ACC112 (cell line): ENCODE measurements around the gene B3GLCT.
A peak's percentile ranks its signal among the peaks of the same experiment; 100 is the strongest.

ENCODE experiments used
- H2AFZ ChIP-seq: fragments of 200-600 bp; sonication (generic); one replicate; pipeline ENCODE4 v1.6.0; 2017; ENCODE audit warnings: antibody characterized with exemption, low read length; ENCODE audit not compliant: unreplicated experiment
- H3K27ac ChIP-seq: fragments of 200-600 bp; sonication (generic); 2 replicates; pipeline ENCODE4 v1.5.1; 2014; ENCODE audit warnings: low read depth, mild to moderate bottlenecking, antibody characterized with exemption, low read length, moderate library complexity
- H3K27me3 ChIP-seq: fragments of 200-600 bp; sonication (generic); 2 replicates; pipeline ENCODE4 v1.6.1; 2014; ENCODE audit warnings: mild to moderate bottlenecking, antibody characterized with exemption, low read length, moderate library complexity, mixed read lengths; ENCODE audit not compliant: insufficient read depth
- H3K36me3 ChIP-seq: fragments of 200-600 bp; sonication (generic); 2 replicates; pipeline ENCODE4 v1.6.1; 2016; ENCODE audit warnings: mild to moderate bottlenecking, antibody characterized with exemption, low read length, moderate library complexity, mixed read lengths; ENCODE audit not compliant: insufficient read depth
- H3K4me1 ChIP-seq: fragments of 200-600 bp; sonication (generic); one replicate; pipeline ENCODE4 v1.6.1; 2016; ENCODE audit warnings: low read length, mixed read lengths; ENCODE audit not compliant: insufficient read depth, unreplicated experiment, control insufficient read depth
- H3K4me3 ChIP-seq: fragments of 200-600 bp; sonication (generic); 2 replicates; pipeline ENCODE4 v1.5.1; 2014; ENCODE audit warnings: mild to moderate bottlenecking, low read depth, low read length
- H3K79me2 ChIP-seq: fragments of 200-600 bp; sonication (generic); one replicate; pipeline ENCODE4 v1.6.0; 2016; ENCODE audit warnings: low read length; ENCODE audit not compliant: control insufficient read depth, unreplicated experiment, insufficient read depth

Gene B3GLCT

DNA sequence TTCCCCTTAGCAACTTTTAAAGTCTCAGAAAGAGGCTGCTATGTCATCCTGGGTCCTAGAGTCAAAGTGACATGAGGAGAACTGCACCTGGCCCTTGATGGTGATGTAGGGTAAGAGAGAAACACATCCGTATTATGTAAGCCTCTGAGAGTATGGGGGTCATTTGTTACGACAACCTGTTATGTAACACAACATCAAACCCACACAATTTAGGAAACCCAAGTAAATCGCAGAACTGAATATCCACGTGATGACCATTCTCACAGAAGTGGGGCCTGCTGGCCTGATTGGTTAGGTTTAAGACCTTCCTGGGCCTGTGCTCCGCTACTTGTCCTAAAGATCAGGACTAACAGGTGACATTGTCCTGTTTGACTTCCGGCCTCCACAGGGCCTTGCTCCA lies 15.3 kb upstream of the B3GLCT start:
- Histone ChIP-seq H3K27ac (no peak overlapping the region), H3K36me3 (no peaks in the 10 kb centered on the region), H2AFZ (no peak overlapping the region), H3K79me2 (no peaks in the 10 kb centered on the region), H3K27me3 (peaks cover 12% of the 10 kb centered on the region), H3K4me1 (no peaks in the 10 kb centered on the region), H3K4me3 (no peak overlapping the region)

DNA sequence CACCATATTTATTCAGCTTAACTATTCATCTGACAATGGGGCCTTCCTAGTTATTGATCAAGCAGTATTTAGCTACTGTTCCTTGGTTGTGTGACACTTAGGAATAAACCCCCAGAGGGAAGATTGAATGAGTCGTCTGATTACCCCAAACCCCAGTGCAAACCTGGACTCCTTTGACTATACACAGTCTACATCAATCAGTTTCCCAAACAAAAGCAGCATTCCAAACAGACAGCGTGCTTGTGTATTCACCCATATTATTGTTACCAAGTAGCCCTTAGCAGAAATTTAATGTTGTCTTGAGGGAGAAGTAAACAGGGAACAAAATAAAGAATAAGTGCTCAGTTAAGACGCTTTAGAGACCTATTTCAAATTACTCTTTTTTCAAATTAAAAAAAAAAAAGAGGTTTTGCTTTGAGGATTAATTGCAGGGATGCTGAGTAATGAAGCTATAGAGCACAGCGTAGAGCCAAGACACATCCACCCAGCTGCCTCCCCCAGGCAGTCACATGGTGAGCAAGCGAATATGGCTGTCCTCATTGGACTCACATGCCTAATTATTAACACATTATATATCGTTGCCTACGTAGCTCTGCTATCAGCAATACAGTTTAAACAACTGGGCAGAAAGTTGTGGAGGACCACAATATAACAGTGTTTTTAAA lies 14.7 kb upstream of the B3GLCT start:
- H3K79me2 ChIP-seq, result no peaks in the 10 kb centered on the region
- no peak overlapping the region for H2AFZ ChIP-seq
- H3K36me3 ChIP-seq, result no peaks in the 10 kb centered on the region
- no peak overlapping the region for H3K27ac ChIP-seq
- no peaks in the 10 kb centered on the region for H3K4me1 ChIP-seq
- no peak overlapping the region for H3K4me3 ChIP-seq
- peaks cover 19% of the 10 kb centered on the region for H3K27me3 ChIP-seq

GRCh38 chr13:31191748-31192147 lies 8.0 kb upstream of the B3GLCT start:
- Histone ChIP-seq H2AFZ (no peak overlapping the region), H3K4me1 (no peaks in the 10 kb centered on the region), H3K27me3 (peaks cover 29% of the 10 kb centered on the region), H3K79me2 (no peaks in the 10 kb centered on the region), H3K27ac (no peak overlapping the region), H3K36me3 (no peaks in the 10 kb centered on the region), H3K4me3 (no peak overlapping the region)

DNA sequence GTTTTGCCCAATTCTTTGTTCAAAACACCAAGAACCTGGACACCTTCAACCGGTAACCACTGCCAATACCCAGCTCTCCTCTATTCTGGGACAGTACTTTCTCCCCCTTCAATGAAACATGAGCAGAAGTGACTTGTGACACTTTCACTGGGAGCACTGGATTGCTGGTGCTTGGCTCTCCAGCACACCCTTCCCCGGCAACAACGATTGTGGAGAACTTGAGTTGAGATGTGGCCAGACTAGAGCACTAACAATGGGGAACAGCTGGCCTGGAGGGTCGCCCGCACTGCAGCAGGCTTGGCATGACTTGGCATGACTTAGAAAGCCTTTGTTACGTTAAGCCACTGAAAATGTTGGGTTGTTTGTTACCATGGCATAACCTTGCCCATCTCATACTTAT lies 7.5 kb upstream of the B3GLCT start:
- Histone ChIP-seq H3K27me3 (peaks cover 29% of the 10 kb centered on the region), H3K4me1 (no peaks in the 10 kb centered on the region), H3K36me3 (no peaks in the 10 kb centered on the region), H3K79me2 (no peaks in the 10 kb centered on the region), H2AFZ (no peak overlapping the region), H3K4me3 (no peak overlapping the region), H3K27ac (no peak overlapping the region)

GRCh38 chr13:31195616-31196015 lies 4.2 kb upstream of the B3GLCT start:
- peaks cover 5% of the 10 kb centered on the region for H3K27me3 ChIP-seq
- H3K27ac ChIP-seq, result no peak overlapping the region
- H3K36me3 ChIP-seq, result no peaks in the 10 kb centered on the region
- H2AFZ ChIP-seq, result no peak overlapping the region
- no peaks in the 10 kb centered on the region for H3K79me2 ChIP-seq
- no peak overlapping the region for H3K4me3 ChIP-seq
- no peaks in the 10 kb centered on the region for H3K4me1 ChIP-seq

GRCh38 chr13:31196992-31197391 lies 2.8 kb upstream of the B3GLCT start:
- H3K4me1 ChIP-seq, result peaks cover 10% of the 10 kb centered on the region
- peaks cover 1% of the 10 kb centered on the region for H3K27me3 ChIP-seq
- no peak overlapping the region for H2AFZ ChIP-seq
- no peaks in the 10 kb centered on the region for H3K36me3 ChIP-seq
- no peak overlapping the region for H3K27ac ChIP-seq
- no peak overlapping the region for H3K4me3 ChIP-seq
- H3K79me2 ChIP-seq, result no peaks in the 10 kb centered on the region

DNA sequence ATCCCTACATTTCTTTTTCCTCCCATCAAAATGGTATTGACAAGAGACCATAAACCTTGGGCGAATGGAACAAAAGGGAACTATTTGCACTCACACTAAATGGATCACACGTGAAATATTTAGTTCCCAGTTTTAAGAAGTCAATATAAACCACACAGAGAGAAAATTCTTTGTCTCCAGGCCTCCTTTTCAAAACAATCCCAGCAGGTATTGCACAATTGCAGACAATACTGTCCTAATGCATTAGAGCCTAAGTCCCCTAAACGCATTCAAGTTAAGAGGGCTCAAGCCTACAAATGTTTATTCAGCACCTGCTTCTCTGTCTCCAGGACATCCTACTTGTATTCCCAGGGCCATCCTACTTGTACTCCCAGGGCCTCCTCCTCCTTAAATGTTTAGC lies 1.3 kb upstream of the B3GLCT start:
- no peaks in the 10 kb centered on the region for H3K79me2 ChIP-seq
- H2AFZ ChIP-seq, result no peak overlapping the region
- H3K4me3 ChIP-seq, result no peak overlapping the region
- H3K4me1 ChIP-seq, result peaks cover 10% of the 10 kb centered on the region
- H3K27ac ChIP-seq, result no peak overlapping the region
- no peaks in the 10 kb centered on the region for H3K27me3 ChIP-seq
- no peaks in the 10 kb centered on the region for H3K36me3 ChIP-seq

- Histone ChIP-seq H3K27me3 (no peaks in the 10 kb centered on the region), H2AFZ (no peak overlapping the region), H3K4me3 (peak overlapping the region; percentile 78), H3K4me1 (peaks cover 13% of the 10 kb centered on the region), H3K36me3 (no peaks in the 10 kb centered on the region), H3K27ac (no peak overlapping the region), H3K79me2 (no peaks in the 10 kb centered on the region)
These were observed 287 bp upstream of the B3GLCT start for GRCh38 chr13:31199527-31199848.

- no peaks in the 10 kb centered on the region for H3K27me3 ChIP-seq
- peak overlapping the region; percentile 88 for H2AFZ ChIP-seq
- peak overlapping the region; percentile 78 for H3K4me3 ChIP-seq
- peaks cover 19% of the 10 kb centered on the region for H3K4me1 ChIP-seq
- no peaks in the 10 kb centered on the region for H3K36me3 ChIP-seq
- peak overlapping the region; percentile 71; the same call in 1 of the 2 replicates for H3K27ac ChIP-seq
- H3K79me2 ChIP-seq, result no peaks in the 10 kb centered on the region
These were observed 829 bp downstream of the B3GLCT start for GRCh38 chr13:31200637-31200971.

GRCh38 chr13:31201341-31202031 lies 1.7 kb downstream of the B3GLCT start:
- H3K4me3 ChIP-seq, result peak overlapping the region; percentile 78
- no peak overlapping the region for H3K27ac ChIP-seq
- H3K36me3 ChIP-seq, result no peaks in the 10 kb centered on the region
- no peaks in the 10 kb centered on the region for H3K27me3 ChIP-seq
- H3K4me1 ChIP-seq, result peaks cover 19% of the 10 kb centered on the region
- no peak overlapping the region for H2AFZ ChIP-seq
- no peaks in the 10 kb centered on the region for H3K79me2 ChIP-seq

DNA sequence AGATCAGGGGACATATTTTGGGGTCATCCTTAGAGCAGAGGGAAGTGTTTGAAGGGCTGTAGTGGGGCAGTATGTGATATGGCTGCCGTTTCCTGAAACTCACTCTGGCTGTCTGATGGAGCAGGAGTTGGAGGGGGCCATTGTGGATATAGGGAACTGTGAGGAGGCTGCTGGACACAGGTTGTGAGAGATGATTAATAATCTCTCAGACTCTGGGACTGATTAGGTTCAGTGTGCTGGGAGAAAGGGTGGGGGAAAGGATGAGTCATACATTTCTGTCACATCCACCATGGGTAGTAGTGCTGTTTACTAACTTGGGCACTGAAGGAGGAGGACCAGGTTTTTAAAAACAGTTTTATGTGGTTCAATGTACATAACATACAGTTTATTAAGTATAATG lies 4.8 kb downstream of the B3GLCT start:
- Histone ChIP-seq H3K27ac (no peak overlapping the region), H2AFZ (no peak overlapping the region), H3K4me3 (no peak overlapping the region), H3K4me1 (peaks cover 19% of the 10 kb centered on the region), H3K27me3 (no peaks in the 10 kb centered on the region), H3K79me2 (no peaks in the 10 kb centered on the region), H3K36me3 (no peaks in the 10 kb centered on the region)
